ENCODE measurements around the gene ENAH. TPM values are rescaled to one million over a fixed set of nuclear protein-coding genes. Genes with fewer than 3 reads are reported as not detected.

The ENAH gene
- total RNA-seq, 4 donors from 2014 or later, result 8.6 to 42.5 (median 35.9) TPM

- intact Hi-C loops (cut with DNase I), result loop anchor here (10.0 kb wide), 1 partner anchor 121 kb away; the partner anchor contains the start of gene SRP9
- peaks cover 12 to 74% (median 20%) of the 10 kb centered on the region in 3 donors for H3K4me1 ChIP-seq
- 2 to 5% methylated on average over 17 to 23 of the region's 70 CpGs for WGBS, 2 donors
- no peak for DNase-seq
- H3K27ac ChIP-seq, result peak overlapping the region; percentile 88 to 99 (median 94)
- H3K4me3 ChIP-seq, result peak overlapping the region; percentile 92 to 97 (median 92)
- no peaks in the 10 kb centered on the region for H3K9me3 ChIP-seq
- no peaks in the 10 kb centered on the region for H3K36me3 ChIP-seq
- peaks cover 0 to 11% (median 0%) of the 10 kb centered on the region in 4 donors for H3K27me3 ChIP-seq
- no peak for TF ChIP-seq CTCF (IDR thresholded peaks at IDR 0.05)
- peak in 2 of 4 donors; percentile 40 to 51 for TF ChIP-seq POLR2A (IDR thresholded peaks at IDR 0.05)
These were observed 747 bp upstream of the ENAH start for GRCh38 chr1:225653463-225654276.

GRCh38 chr1:225651872-225652728 lies 823 bp downstream of the ENAH start:
- H3K4me3 ChIP-seq, result peak overlapping the region; percentile 92 to 97 (median 92)
- H3K27ac ChIP-seq, result peak overlapping the region; percentile 88 to 99 (median 94)
- no peaks in the 10 kb centered on the region for H3K9me3 ChIP-seq
- no peak for TF ChIP-seq CTCF (IDR thresholded peaks at IDR 0.05)
- TF ChIP-seq POLR2A (IDR thresholded peaks at IDR 0.05), result no peak
- WGBS, 2 donors, result 1 to 2% methylated on average over 37 to 41 of the region's 45 CpGs
- peaks cover 0 to 11% (median 0%) of the 10 kb centered on the region in 4 donors for H3K27me3 ChIP-seq
- no peak for DNase-seq
- intact Hi-C loops (cut with DNase I), result loop anchor here (10.0 kb wide), 1 partner anchor 123 kb away; the partner anchor contains the start of gene SRP9
- no peaks in the 10 kb centered on the region for H3K36me3 ChIP-seq
- peaks cover 12 to 64% (median 16%) of the 10 kb centered on the region in 3 donors for H3K4me1 ChIP-seq

GRCh38 chr1:225651376-225651871 lies 1.5 kb downstream of the ENAH start:
- Histone ChIP-seq H3K27ac (peak overlapping the region; percentile 88 to 99 (median 94)), H3K27me3 (peaks cover 0 to 11% (median 0%) of the 10 kb centered on the region in 4 donors), H3K4me3 (peak overlapping the region; percentile 92 to 97 (median 92)), H3K36me3 (no peaks in the 10 kb centered on the region), H3K4me1 (peaks cover 12 to 58% (median 16%) of the 10 kb centered on the region in 3 donors), H3K9me3 (no peaks in the 10 kb centered on the region)
- intact Hi-C loops (cut with DNase I), result loop anchor here (10.0 kb wide), 1 partner anchor 123 kb away; the partner anchor contains the start of gene SRP9
- 23 to 28% methylated on average over 8 of the region's 8 CpGs for WGBS, 2 donors
- no peak for TF ChIP-seq CTCF (IDR thresholded peaks at IDR 0.05)
- no peak for TF ChIP-seq POLR2A (IDR thresholded peaks at IDR 0.05)
- DNase-seq, result no peak

- H3K4me1 ChIP-seq, result peaks cover 11 to 46% (median 12%) of the 10 kb centered on the region in 3 donors
- intact Hi-C loops (cut with DNase I), result loop anchor here (10.0 kb wide), 1 partner anchor 125 kb away; the partner anchor contains the start of gene SRP9
- H3K27ac ChIP-seq, result peak overlapping the region; percentile 8 to 97 (median 74)
- no peak for DNase-seq
- peak overlapping the region in 3 of 4 donors; percentile 92 to 97 (median 93) for H3K4me3 ChIP-seq
- peaks cover 0 to 11% (median 0%) of the 10 kb centered on the region in 4 donors for H3K27me3 ChIP-seq
- no peaks in the 10 kb centered on the region for H3K36me3 ChIP-seq
- 61 to 66% methylated on average over 5 of the region's 5 CpGs for WGBS, 2 donors
- H3K9me3 ChIP-seq, result no peaks in the 10 kb centered on the region
- TF ChIP-seq POLR2A (IDR thresholded peaks at IDR 0.05) (no peak), CTCF (IDR thresholded peaks at IDR 0.05) (no peak)
These were observed 2.7 kb downstream of the ENAH start for GRCh38 chr1:225650179-225650578.

All from esophagus squamous epithelium (tissue), 5 donors.